Astrocyte (in vitro differentiated cells and primary cell): ENCODE measurements around the gene ZNF268. TPM values are rescaled to one million over a fixed set of nuclear protein-coding genes. Genes with fewer than 3 reads are reported as not detected.

ENCODE experiments used
- DNase-seq: peaks from one replicate; pipeline ENCODE4 v3.0.0-alpha.2; 2010; ENCODE audit warnings: low read depth
- FAIRE-seq: peaks from 2 replicates; lab custom pipeline; 2011; peaks lifted over from hg19 to GRCh38; lab: Jason Lieb, UNC
- H2AFZ ChIP-seq: 2 replicates; pipeline ENCODE4 v1.6.0; 2012; ENCODE audit warnings: low read depth, low read length, inconsistent platforms
- H3K27ac ChIP-seq: 2 replicates; pipeline ENCODE4 v1.5.1; 2011; ENCODE audit warnings: low read depth, low read length, inconsistent platforms
- H3K27me3 ChIP-seq: 2 replicates; pipeline ENCODE4 v1.6.0; 2011; ENCODE audit warnings: low read length, inconsistent platforms; ENCODE audit not compliant: insufficient read depth
- H3K36me3 ChIP-seq: 2 replicates; pipeline ENCODE4 v1.5.1; 2011; ENCODE audit warnings: low read length, inconsistent platforms; ENCODE audit not compliant: insufficient read depth
- H3K4me1 ChIP-seq: 2 replicates; pipeline ENCODE4 v1.5.1; 2011; ENCODE audit warnings: low read length, inconsistent platforms; ENCODE audit not compliant: insufficient read depth
- H3K4me2 ChIP-seq: 2 replicates; pipeline ENCODE4 v1.6.0; 2012; ENCODE audit warnings: low read length, inconsistent platforms
- H3K4me3 ChIP-seq: 2 replicates; pipeline ENCODE4 v1.5.1; 2011; ENCODE audit warnings: low read depth, mild to moderate bottlenecking, low read length, inconsistent platforms; ENCODE audit not compliant: insufficient read depth
- H3K79me2 ChIP-seq: 2 replicates; pipeline ENCODE4 v1.6.0; 2012; ENCODE audit warnings: mild to moderate bottlenecking, low read length, inconsistent platforms; ENCODE audit not compliant: insufficient read depth
- H3K9ac ChIP-seq: 2 replicates; pipeline ENCODE4 v1.6.0; 2012; ENCODE audit warnings: mild to moderate bottlenecking, low read length, inconsistent platforms
- H3K9me3 ChIP-seq: 2 replicates; pipeline ENCODE4 v1.5.1; 2012; ENCODE audit warnings: low read depth, mild to moderate bottlenecking, low read length, inconsistent platforms; ENCODE audit not compliant: insufficient read depth
- H4K20me1 ChIP-seq: 2 replicates; pipeline ENCODE4 v1.6.0; 2012; ENCODE audit warnings: low read length, inconsistent platforms; ENCODE audit not compliant: insufficient read depth
- H3K27ac Mint-ChIP-seq: one replicate; pipeline ENCODE4 v1.8.0; 2021; ENCODE audit warnings: mild to moderate bottlenecking, mixed read lengths; ENCODE audit not compliant: unreplicated experiment
- H3K27me3 Mint-ChIP-seq: one replicate; pipeline ENCODE4 v1.8.0; 2021; ENCODE audit warnings: low read depth, mixed read lengths; ENCODE audit not compliant: unreplicated experiment
- H3K36me3 Mint-ChIP-seq: one replicate; pipeline ENCODE4 v1.8.0; 2021; ENCODE audit warnings: low read depth, mixed read lengths; ENCODE audit not compliant: unreplicated experiment
- H3K4me1 Mint-ChIP-seq: one replicate; pipeline ENCODE4 v1.8.0; 2021; ENCODE audit warnings: low read depth, mixed read lengths; ENCODE audit not compliant: unreplicated experiment
- H3K4me3 Mint-ChIP-seq: one replicate; pipeline ENCODE4 v1.8.0; 2021; ENCODE audit warnings: mild to moderate bottlenecking, moderate library complexity, mixed read lengths; ENCODE audit not compliant: unreplicated experiment
- H3K9me3 Mint-ChIP-seq: one replicate; pipeline ENCODE4 v1.8.0; 2021; ENCODE audit warnings: mild to moderate bottlenecking, mixed read lengths; ENCODE audit not compliant: unreplicated experiment
- CTCF ChIP-seq: IDR thresholded peaks from 2 replicates; pipeline ENCODE4 v1.5.1; 2011; ENCODE audit warnings: low read depth, mild to moderate bottlenecking, inconsistent platforms, low read length, moderate library complexity; ENCODE audit not compliant: insufficient read depth
- EZH2 ChIP-seq: IDR thresholded peaks from 2 replicates; pipeline ENCODE4 v1.6.1; 2012; ENCODE audit warnings: mild to moderate bottlenecking, low read length, inconsistent platforms; ENCODE audit not compliant: insufficient read depth
- total RNA-seq: library from RNA; stranded (reverse); gene quantifications from 2 replicates; pipeline ENCODE4 v1.2.1, GENCODE V29; 2021

The ZNF268 gene
- total RNA-seq, 1 donor from 2014 or later: 21.0 TPM

GRCh38 chr12:133221241-133221640, 39.9 kb downstream of the ZNF268 start:
- H3K79me2 ChIP-seq: no peaks in the 10 kb centered on the region
- Mint-ChIP-seq H3K36me3 (no peaks in the 10 kb centered on the region), H3K27me3 (no peaks in the 10 kb centered on the region), H3K27ac (no peak overlapping the region), H3K4me1 (no peaks in the 10 kb centered on the region), H3K9me3 (peaks cover 43% of the 10 kb centered on the region), H3K4me3 (no peak overlapping the region)
- H3K4me1 ChIP-seq: no peaks in the 10 kb centered on the region
- H3K9ac ChIP-seq: no peak overlapping the region
- no peak overlapping the region for H3K4me3 ChIP-seq
- H3K4me2 ChIP-seq: no peak overlapping the region
- DNase-seq (no peak), FAIRE-seq (no peak)
- no peaks in the 10 kb centered on the region for H3K27me3 ChIP-seq
- H2AFZ ChIP-seq: no peak overlapping the region
- TF ChIP-seq CTCF (no peak), EZH2 (no peak)
- H3K36me3 ChIP-seq: no peaks in the 10 kb centered on the region
- H3K27ac ChIP-seq: no peak overlapping the region
- H4K20me1 ChIP-seq: no peaks in the 10 kb centered on the region
- peaks cover 30% of the 10 kb centered on the region for H3K9me3 ChIP-seq

- Histone ChIP-seq H4K20me1 (no peaks in the 10 kb centered on the region), H3K4me3 (no peak overlapping the region), H2AFZ (no peak overlapping the region), H3K79me2 (no peaks in the 10 kb centered on the region), H3K4me1 (no peaks in the 10 kb centered on the region), H3K4me2 (no peak overlapping the region), H3K9ac (no peak overlapping the region), H3K27ac (no peak overlapping the region), H3K36me3 (no peaks in the 10 kb centered on the region), H3K27me3 (no peaks in the 10 kb centered on the region), H3K9me3 (peaks cover 39% of the 10 kb centered on the region)
- peaks cover 45% of the 10 kb centered on the region for H3K9me3 Mint-ChIP-seq
- H3K4me3 Mint-ChIP-seq: no peak overlapping the region
- H3K27me3 Mint-ChIP-seq: no peaks in the 10 kb centered on the region
- no peaks in the 10 kb centered on the region for H3K36me3 Mint-ChIP-seq
- FAIRE-seq (no peak), DNase-seq (no peak)
- no peak overlapping the region for H3K27ac Mint-ChIP-seq
- H3K4me1 Mint-ChIP-seq: no peaks in the 10 kb centered on the region
- no peak for TF ChIP-seq CTCF
- TF ChIP-seq EZH2: no peak
Measured at GRCh38 chr12:133222211-133222610, 40.9 kb downstream of the ZNF268 start.

GRCh38 chr12:133225527-133225926, 44.2 kb downstream of the ZNF268 start:
- no peak overlapping the region for H3K9ac ChIP-seq
- FAIRE-seq (no peak), DNase-seq (no peak)
- no peak overlapping the region for H3K4me2 ChIP-seq
- no peaks in the 10 kb centered on the region for H3K79me2 ChIP-seq
- no peak overlapping the region for H2AFZ ChIP-seq
- Mint-ChIP-seq H3K27me3 (no peaks in the 10 kb centered on the region), H3K4me3 (no peak overlapping the region), H3K27ac (no peak overlapping the region), H3K36me3 (no peaks in the 10 kb centered on the region), H3K9me3 (peaks cover 44% of the 10 kb centered on the region), H3K4me1 (no peaks in the 10 kb centered on the region)
- H3K4me3 ChIP-seq: no peak overlapping the region
- TF ChIP-seq EZH2 (no peak), CTCF (no peak)
- H3K27me3 ChIP-seq: no peaks in the 10 kb centered on the region
- peaks cover 22% of the 10 kb centered on the region for H3K9me3 ChIP-seq
- no peaks in the 10 kb centered on the region for H4K20me1 ChIP-seq
- no peaks in the 10 kb centered on the region for H3K4me1 ChIP-seq
- no peak overlapping the region for H3K27ac ChIP-seq
- H3K36me3 ChIP-seq: no peaks in the 10 kb centered on the region
